HG03066 (cell line): ENCODE measurements around the gene MCF2L.
"Not testable (repeated sequence)": the region's sequence is repeated elsewhere in the genome, so short reads cannot be mapped to it uniquely, and the experiment has no call there.

Source experiments
- ATAC-seq: cut with Tn5 transposase; IDR thresholded peaks from one replicate; pipeline ENCODE4 v1.9.1; 2021; ENCODE audit warnings: low read depth; ENCODE audit not compliant: unreplicated experiment

The MCF2L gene

GRCh38 chr13:113091211-113091771 lies 122.3 kb downstream of the MCF2L start:
- no peak for ATAC-seq

- ATAC-seq: no peak
Observed at GRCh38 chr13:113091891-113092775, 123.1 kb downstream of the MCF2L start.

GRCh38 chr13:113092776-113093579 lies 124.0 kb downstream of the MCF2L start:
- ATAC-seq: no peak

DNA sequence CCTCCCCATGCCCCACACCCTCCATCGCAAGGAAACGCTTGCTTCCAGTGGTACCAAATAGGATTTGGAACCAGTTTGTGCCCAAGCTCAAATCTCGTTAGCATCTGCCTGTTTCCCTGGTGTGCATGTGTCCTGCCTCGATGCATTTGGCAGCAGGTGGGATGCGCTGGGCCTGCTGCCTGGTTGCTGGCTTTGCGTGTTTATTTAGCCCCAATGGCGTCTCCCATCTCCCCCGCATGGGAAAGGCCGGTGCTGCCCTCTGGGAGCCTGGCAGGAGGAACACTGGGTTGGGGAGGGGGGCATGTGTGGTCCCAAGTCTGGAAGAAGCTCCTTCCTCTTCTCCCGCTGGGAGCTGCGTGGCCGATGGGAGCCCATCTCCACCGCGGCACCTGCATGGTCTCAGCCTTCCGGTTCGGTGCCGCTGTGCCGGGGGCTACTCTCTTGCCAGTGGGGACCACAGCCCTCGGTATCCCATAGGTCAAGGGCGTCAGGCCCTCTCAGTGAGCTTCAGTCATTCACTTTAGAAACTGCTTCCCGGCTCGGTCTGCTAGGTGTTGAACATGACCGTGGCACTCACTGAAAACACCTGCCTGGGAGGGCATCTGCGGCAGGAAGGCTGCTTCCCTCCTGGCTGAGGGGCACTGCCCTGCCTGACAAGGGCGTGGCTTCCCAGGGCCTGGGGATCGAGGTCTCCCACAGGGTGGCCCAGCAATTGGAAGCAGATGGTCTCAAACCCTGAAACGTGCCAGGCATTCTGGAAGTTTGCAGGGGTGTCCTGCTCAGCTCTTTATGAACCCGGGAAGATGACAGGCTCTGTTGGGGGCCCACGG lies 124.8 kb downstream of the MCF2L start:
- no peak for ATAC-seq

DNA sequence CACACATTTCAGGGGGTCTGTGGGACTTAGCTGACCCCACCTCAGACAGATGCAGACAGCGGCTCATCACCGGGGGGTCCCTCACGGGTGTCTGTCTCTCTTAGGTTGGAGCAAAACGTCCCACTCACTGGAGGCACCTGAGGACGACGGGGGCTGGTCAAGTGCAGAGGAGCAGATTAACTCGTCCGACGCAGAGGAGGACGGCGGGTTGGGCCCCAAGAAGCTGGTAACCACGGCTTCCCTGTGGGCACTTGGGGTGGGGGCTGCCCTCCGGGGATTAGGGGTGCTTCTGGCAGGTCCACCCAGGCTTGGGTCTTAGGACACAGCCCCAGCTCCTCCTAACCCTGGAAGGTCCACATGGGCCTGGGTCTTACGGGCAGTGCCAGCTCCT lies 125.4 kb downstream of the MCF2L start:
- no peak for ATAC-seq

DNA sequence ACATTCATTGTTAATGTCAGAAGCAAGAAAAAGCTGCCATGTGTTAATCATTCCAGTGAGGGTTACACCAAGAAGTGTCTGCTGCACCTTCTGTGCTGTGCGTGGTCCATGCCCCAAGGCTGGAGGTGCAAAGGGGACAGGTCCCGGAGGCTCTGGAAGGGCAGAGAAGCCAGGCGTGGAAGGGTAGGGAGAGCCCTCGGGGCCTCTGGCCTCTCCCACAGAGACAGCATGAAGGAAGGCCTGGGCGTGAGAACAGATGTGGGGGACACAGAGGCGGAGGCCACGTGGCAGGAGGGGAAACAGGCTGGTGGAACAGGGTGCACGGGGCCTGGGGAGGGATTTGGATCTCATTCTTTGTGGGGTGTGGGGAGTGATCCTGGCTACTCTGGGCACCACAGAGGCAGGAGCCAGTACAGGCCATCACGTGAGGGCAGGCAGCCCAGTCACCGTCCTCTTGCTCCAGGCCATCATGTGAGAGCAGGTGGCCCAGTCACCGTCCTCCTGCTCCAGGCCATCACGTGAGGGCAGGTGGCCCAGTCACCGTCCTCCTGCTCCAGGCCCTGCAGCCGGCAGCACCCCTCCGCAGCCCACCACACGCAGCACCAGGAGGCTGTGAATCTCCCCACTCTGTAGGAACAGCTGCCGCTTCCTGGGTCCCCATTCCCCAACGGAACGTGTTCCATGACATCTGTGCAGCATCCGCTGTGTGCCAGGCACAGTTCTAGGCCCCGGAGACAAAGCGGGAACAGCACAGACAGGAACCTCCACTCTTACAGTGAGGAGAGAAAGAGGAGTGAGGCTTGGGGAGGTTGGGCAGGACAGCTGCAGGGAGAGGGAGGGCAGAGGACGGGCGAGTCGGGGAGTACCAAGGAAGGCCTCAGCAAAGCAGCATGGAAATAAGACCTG lies 126.4 kb downstream of the MCF2L start:
- ATAC-seq: no peak

GRCh38 chr13:113096052-113096744 lies 127.2 kb downstream of the MCF2L start:
- no peak for ATAC-seq

- no peak for ATAC-seq
Observed at GRCh38 chr13:113096745-113097305, 127.8 kb downstream of the MCF2L start.

- no peak for ATAC-seq
Observed at GRCh38 chr13:113097651-113098050, 128.6 kb downstream of the MCF2L start.

- no peak for ATAC-seq
Observed at GRCh38 chr13:113098162-113098732, 129.2 kb downstream of the MCF2L start.

- ATAC-seq: no peak
Observed at GRCh38 chr13:113099142-113099541, 130.1 kb downstream of the MCF2L start.

DNA sequence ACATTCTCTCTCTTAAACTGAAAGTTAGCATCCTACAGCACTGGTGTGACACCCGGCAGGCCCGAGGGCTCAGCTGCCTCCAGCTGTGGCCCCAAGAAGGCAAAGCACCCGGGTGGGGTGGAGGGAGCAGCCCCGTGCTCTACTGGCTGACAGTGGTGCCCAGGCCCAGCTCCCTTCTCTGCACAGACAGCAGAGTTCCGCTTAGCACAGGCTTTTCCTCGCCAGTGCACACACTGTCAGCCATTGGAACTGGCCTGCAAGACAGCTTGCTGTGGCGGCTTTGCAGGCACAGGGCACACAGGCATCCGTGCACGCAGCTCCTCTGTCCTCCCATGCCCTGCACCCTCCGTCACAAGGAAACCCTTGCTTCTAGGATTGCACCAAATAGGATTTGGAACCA lies 133.3 kb downstream of the MCF2L start:
- ATAC-seq: not testable (repeated sequence)

GRCh38 chr13:113102727-113103126 lies 133.7 kb downstream of the MCF2L start:
- no peak for ATAC-seq

GRCh38 chr13:113103646-113104045 lies 134.6 kb downstream of the MCF2L start:
- no peak for ATAC-seq

GRCh38 chr13:113105032-113105920 lies 136.3 kb downstream of the MCF2L start, which contains the start of gene F7:
Gene F7 (plus strand): TSS chr13:113105791. CDS start chr13:113105842, 51 bp downstream.
- no peak for ATAC-seq

DNA sequence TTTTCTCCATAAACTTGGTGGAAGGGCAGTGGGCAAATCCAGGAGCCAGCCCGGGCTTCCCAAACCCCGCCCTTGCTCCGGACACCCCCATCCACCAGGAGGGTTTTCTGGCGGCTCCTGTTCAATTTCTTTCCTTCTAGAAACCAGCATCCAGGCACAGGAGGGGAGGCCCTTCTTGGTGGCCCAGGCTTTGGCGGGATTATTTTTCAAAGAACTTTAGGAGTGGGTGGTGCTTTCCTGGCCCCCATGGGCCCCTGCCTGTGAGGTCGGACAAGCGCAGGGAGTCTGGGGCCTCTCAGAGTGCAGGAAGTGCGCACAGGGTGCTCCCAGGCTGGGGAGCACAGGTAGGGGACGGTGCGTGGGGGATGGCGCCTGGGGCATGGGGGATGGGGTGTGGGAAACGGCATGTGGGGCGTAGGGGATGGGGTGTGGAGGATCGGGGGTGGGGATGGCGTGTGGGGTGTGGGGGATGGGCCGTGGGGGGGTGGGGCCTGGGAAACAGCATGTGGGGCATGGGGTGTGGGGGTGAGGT lies 137.0 kb downstream of the MCF2L start:
- ATAC-seq: no peak
